Ureter (tissue), 1 donor: ENCODE measurements around the gene PTPN12. TPM values are rescaled to one million over a fixed set of nuclear protein-coding genes. Genes with fewer than 3 reads are reported as not detected.
"Not testable (repeated sequence)": the region's sequence is repeated elsewhere in the genome, so short reads cannot be mapped to it uniquely, and the experiment has no call there.

Experiments
- DNase-seq: peaks from one replicate; pipeline ENCODE4 v3.0.0-alpha.2; 2020; ENCODE audit warnings: low spot score
- total RNA-seq: library from RNA; stranded (reverse); gene quantifications from one replicate; pipeline ENCODE4 v1.2.4, GENCODE V29; 2023
- donor health status: DM: yes; HTN: yes; CAD: no.

PTPN12 gene
- total RNA-seq, 1 donor from 2014 or later = 72.9 TPM

GRCh38 chr7:77538281-77539212 is 1.5 kb downstream of the PTPN12 start:
- peak; percentile 86 for DNase-seq

DNA sequence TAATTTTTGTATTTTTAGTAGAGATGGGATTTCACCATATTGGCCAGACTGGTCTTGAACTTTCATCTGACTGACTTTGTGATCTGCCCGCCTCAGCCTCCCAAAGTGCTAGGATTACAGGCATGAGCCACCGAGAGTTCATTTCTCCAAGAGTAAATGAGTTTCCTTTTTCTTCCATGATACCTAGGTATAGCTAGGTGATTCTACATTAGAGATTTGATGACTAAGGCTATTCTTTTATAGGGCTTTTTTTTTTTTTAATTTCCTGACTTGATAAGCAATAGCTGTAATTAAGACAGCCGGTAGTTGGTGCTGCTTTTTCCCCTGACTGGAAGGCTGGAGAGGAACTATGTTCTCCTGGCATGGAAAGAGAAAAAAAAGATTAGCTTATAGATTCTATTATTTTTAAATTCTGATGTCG is 3.3 kb downstream of the PTPN12 start:
- DNase-seq = no peak

DNA sequence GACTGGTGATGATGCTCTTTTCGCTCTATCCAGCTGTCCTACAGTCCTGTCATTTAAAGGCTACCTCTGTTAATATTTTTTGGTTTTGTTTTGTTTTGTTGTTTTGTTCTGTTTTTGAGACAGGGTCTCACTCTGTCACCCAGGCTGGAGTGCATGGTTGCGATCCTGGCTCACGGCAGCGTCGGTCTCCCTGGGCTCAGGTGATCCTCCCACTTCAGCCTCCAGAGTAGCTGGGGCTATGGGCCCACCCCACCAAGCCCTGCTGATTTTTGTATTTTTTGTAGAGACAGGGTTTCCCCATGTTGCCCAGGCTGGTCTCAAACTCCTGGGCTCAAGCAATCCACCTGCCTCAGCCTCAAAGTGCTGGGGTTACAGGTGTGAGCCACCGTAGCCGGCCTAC is 3.9 kb downstream of the PTPN12 start:
- not testable (repeated sequence) for DNase-seq

GRCh38 chr7:77542409-77542808 is 5.3 kb downstream of the PTPN12 start:
- no peak for DNase-seq

DNA sequence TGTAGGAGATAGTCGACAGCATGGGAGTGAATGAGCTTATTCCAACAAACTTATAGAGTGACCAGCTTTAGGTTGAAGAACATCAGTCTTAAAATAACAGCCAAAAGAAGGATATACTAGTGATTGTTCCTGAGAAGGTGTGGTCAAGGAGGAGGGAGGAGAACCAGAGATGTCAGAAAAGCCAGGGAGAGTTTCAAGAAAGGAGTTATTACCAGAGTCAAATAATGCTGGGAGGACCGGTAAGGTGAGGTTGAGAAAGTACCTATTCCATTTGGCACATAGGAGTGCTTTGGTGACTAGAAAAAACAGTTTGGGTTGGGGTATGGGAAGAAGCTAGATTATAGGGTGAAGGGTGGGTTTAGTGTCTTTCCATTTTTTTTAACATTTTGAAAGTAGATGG is 5.8 kb downstream of the PTPN12 start:
- DNase-seq = no peak

- no peak for DNase-seq
Observed at GRCh38 chr7:77543910-77544309, 6.8 kb downstream of the PTPN12 start.

DNA sequence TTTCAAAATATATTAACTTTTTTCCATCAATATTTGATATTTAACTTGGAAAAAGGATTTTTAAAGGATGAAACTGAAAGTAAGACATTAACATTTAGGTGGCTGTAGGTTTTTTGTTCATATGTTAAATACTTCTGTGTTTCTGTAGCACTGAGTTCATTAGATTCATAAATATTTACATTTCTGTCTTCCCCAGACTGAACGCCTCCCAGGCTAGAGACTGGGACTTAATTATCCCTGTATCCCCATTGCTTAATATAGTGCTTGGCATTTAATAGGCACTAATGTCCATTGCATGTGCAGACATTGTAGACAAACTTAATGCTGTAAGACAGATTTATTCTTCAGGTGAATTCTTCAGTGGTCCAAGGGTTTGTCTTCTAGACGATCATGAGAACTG is 7.4 kb downstream of the PTPN12 start:
- no peak for DNase-seq

DNA sequence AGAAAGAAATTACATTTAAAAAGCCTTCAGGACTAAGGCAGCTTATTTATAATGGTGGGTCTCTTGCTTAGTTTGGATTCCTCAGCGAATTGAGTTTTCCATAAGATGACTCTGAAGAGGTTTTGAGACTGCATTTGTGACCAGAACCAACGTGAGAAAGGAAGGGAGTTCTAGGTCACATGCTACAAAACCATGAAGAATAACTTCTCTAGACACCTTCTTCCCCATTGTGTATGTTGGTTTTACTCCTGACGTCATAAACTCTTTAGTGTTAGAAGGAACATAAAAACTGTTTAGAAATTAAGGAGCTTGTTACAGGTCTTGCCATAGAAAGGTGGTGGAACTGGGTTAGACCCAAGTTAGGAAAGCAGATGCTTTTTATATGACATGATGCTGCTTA is 11.1 kb downstream of the PTPN12 start:
- DNase-seq = no peak

DNA sequence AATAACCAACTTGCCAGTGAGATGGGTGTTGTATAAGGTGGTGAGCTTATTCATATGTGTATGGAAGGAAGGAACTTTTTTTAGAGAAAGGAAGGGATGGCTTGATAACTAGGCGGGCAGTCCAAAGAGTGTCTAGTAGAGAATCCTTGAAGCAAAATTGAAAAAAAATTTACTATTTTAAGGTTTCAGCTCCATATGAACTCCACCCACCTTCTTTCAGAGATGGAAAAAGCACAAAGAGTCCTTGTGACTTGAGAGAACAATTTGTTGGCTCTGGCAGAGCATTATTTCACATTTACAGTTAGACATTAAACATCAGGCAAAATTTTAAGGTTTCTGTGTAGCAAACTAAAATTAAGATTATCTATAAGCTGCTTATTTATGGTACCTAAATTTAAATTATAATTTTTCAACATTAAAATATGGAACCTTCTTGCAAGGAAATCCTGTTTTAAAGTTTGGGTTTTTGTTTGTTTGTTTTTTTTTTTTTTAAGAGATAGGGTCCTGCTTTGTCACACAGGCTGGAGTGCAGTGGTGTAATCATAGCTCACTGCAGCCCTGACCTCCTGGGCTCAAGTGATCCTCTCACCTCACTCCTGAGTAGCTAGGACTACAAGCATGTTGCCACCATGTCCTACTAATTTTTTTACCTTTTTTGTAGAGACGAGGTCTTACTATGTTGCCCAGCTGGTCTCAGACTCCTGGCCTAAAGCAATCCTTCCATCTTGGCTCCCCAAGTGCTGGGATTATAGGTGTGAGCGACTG is 12.2 kb downstream of the PTPN12 start:
- no peak for DNase-seq

DNA sequence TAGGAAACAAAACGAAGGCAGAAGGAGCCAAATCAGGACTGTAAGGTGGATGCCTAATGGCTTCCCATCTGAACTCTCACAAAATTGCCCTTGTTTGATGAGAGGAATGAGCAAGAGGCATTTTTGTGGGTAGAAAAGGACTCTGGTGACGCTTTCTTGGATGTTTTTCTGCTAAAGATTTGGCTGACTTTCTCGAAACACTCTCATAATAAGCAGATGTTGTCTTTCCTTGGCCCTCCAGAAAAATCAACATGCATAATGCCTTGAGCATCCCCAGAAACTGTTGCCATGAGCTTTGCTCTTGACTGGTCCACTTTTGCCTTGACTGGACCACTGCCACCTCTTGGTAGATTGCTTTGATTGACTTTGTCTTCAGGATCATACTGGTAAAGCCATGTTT is 13.5 kb downstream of the PTPN12 start:
- no peak for DNase-seq

- no peak for DNase-seq
Observed at GRCh38 chr7:77553123-77553522, 16.0 kb downstream of the PTPN12 start.

- no peak for DNase-seq
Observed at GRCh38 chr7:77558284-77558967, 21.3 kb downstream of the PTPN12 start.

DNA sequence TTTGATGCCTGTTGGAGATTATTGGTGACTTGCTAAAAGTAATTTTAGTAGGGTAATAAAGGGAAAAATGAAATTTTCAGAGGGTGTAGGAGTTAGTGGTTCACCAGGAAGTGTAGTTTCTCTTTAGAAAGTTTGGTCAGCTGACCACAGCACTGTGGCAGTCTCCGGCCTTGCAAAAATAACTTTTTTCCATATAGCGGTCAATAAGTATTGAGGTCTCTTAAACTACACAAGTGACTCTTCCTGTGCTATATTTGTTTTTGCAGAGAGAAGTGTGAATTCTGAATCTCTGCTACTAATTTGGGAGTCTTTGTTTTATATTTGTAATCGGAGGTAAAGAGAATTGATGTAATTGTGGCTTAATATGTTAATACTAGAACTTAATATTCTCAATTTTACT is 24.3 kb downstream of the PTPN12 start:
- DNase-seq = no peak

GRCh38 chr7:77563275-77563674 is 26.2 kb downstream of the PTPN12 start:
- no peak for DNase-seq

GRCh38 chr7:77565917-77566316 is 28.8 kb downstream of the PTPN12 start:
- no peak for DNase-seq

GRCh38 chr7:77566421-77566820 is 29.3 kb downstream of the PTPN12 start:
- no peak for DNase-seq

- DNase-seq = no peak
Observed at GRCh38 chr7:77569514-77570232, 32.6 kb downstream of the PTPN12 start.

- no peak for DNase-seq
Observed at GRCh38 chr7:77570330-77571011, 33.4 kb downstream of the PTPN12 start.

DNA sequence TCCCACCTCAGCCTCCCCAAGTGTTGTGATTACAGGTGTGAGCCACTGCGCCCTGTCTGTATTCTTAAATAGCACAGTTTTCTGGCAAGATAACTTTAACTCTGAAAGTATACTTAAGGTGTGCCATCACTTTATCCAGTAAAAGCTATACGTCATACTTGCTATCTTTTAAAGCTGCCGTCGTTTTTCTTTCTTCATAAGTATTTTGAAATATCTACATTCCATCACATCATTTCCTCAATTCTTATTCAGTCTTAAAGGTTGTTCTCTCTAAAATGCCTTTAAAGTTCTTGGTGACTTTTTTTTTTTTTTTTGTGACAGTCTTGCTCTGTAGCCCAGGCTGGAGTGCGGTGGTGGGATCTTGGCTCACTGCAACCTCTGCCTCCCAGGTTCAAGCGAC is 34.7 kb downstream of the PTPN12 start:
- DNase-seq = no peak

DNA sequence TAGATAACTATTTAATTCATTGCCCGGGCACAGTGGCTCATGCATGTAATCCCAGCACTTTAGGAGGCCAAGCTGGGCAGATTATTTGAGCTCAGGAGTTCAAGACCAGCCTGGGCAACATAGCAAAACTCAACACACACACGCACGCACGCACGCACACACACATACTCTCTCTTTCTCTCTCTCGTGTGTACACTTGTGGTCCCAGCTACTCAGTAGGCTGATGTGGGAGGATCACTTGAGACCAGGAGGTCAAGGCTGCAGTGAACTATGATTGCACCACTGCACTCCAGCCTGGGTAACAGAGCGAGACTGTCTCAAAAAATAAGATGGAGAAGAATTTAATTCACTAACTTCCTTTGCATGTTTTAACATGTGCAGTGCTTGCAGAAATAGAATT is 38.1 kb downstream of the PTPN12 start:
- DNase-seq = no peak

DNA sequence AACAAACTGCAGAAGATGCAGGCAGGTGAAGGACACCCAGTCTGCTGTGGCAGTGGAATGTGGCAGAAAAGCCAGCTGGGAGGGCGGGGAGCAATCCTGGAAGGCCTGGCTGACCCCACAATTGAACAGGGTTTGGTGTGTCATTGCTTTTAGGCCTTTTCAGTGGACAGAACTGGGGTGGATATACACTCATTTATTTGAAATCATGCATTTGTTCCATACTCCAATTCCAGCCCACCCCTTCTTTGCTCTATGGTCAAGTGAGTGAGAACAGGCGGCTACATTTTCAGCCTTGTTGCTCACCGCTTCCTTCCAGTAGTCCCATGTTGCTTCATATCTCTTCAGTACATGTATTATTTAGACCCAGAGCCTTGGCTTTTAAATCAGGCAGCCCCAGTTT is 39.8 kb downstream of the PTPN12 start:
- no peak for DNase-seq
